Choroid plexus epithelial cell (primary cell): Measurements from ENCODE around the gene IL16.

Experiments
- DNase-seq: peaks from one replicate; pipeline ENCODE4 v3.0.0-alpha.2; 2010; ENCODE audit warnings: low read depth
- H3K4me3 ChIP-seq: 2 replicates; pipeline ENCODE4 v1.5.1; 2011; ENCODE audit warnings: low read depth, mild to moderate bottlenecking, control low read depth, low read length, moderate library complexity
- TF ChIP-seq, protein P1 (sequence below): conservative IDR thresholded peaks from 2 replicates; pipeline ENCODE4 v1.5.1; 2011; ENCODE audit warnings: low read depth, mild to moderate bottlenecking, control low read depth, inconsistent platforms, low read length, moderate library complexity

Gene IL16

DNA sequence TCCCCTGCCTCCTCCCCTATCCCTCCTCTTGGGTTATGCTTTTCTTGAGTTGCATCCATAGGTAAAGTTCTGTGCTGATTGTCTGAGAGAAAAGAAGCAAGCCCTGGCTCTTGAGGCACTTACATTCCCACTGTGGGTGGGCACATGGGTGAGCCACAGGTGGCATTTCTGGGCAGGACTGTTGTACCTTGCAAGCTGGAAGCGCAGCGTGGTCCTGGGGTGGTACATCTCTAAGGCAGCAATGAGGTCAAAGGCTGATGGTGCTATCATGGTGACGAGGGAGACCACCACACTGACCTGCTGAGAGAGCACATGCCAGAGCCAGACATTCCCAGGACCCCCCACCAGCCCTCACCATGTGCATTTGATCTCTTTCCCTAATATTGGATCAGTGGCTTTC, 152.6 kb downstream of the IL16 start:
- DNase-seq, result no peak
- TF ChIP-seq, protein P1, sequence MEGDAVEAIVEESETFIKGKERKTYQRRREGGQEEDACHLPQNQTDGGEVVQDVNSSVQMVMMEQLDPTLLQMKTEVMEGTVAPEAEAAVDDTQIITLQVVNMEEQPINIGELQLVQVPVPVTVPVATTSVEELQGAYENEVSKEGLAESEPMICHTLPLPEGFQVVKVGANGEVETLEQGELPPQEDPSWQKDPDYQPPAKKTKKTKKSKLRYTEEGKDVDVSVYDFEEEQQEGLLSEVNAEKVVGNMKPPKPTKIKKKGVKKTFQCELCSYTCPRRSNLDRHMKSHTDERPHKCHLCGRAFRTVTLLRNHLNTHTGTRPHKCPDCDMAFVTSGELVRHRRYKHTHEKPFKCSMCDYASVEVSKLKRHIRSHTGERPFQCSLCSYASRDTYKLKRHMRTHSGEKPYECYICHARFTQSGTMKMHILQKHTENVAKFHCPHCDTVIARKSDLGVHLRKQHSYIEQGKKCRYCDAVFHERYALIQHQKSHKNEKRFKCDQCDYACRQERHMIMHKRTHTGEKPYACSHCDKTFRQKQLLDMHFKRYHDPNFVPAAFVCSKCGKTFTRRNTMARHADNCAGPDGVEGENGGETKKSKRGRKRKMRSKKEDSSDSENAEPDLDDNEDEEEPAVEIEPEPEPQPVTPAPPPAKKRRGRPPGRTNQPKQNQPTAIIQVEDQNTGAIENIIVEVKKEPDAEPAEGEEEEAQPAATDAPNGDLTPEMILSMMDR, result no peak
- H3K4me3 ChIP-seq, result no peak overlapping the region

DNA sequence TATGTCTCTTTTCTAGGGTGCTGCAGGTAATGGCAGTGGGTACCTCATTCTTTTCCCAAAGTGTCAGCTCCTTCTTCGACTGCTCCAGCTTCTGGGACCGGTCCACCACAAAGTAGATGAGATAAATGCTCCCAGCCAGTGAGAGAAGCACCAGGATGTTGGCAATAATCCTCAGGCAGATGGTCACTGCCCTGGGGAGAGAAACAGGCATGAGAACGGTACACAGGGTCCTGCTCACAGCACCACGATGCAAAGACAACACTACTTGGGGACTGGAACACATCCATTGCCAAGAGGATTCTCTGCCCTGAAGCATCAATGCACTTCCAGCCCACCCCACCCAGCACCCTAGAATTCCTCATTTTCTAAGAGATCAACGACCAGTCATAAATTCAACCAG, 155.0 kb downstream of the IL16 start:
- TF ChIP-seq, protein P1, result no peak
- H3K4me3 ChIP-seq, result no peak overlapping the region
- no peak for DNase-seq

DNA sequence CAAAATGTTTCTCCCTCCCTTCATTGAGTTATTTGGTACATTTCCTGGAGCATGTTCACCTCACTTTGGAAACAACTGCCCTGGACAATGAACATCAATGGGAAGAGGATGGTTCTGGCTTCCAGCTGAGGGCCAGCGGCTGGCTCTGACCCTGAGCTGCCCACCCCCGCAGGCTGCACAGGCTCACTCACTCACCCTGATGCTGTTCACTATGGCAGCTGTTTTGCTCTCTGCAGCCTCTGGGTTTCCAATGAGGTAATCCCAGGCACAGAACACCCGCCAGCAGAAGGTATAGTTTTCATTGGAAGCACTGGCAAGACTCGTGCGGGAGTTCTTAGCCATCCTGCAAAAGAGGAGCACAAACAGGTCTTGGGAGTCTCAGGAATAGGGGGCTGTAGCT, 159.6 kb downstream of the IL16 start:
- TF ChIP-seq, protein P1, result no peak
- no peak overlapping the region for H3K4me3 ChIP-seq
- no peak for DNase-seq

DNA sequence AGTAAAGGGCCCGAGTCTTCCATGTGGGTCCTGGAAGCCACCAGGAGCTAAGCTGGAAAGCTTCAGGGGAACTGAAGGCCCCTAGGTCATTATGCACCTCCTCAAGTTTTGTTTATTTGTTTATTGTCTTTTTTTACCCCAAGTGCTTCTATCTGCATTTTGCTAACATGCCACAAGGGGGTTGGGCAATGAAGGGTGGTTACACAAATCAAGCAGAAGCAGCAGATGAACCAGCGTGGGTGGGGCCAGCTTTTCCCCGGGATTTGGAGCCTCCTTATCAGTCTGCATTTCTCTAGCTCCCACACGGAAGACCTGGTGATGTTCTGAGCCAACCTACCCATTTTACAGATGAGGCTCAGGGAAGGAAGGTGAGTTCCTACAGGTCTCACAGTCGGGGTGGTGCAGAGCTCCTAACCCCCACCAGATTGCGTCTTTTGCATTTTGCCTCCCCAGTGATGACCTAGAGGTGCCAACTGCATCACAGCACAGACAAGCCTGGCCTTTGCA, 160.6 kb downstream of the IL16 start:
- TF ChIP-seq, protein P1, result peak; percentile 38
- no peak overlapping the region for H3K4me3 ChIP-seq
- peak; percentile 7 for DNase-seq

DNA sequence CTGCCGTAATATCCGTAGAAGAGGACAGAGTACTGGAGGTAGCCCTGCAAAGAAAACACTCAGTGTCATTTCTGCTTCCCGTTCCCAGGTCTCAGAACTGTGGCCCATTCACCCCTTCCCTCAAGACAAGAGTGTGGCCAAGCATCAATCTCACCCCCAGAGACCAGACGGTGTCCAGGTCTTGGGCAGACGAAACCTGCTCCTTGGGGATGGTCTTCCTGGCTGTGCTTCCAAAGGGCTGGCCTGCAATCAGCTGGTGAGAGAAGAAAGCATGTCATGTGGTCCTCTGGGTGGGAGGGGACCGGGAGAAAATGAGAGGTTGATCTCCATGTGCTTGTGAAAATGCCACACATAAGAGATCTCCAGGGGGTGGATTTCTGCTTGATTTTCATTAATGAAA, 161.6 kb downstream of the IL16 start:
- no peak overlapping the region for H3K4me3 ChIP-seq
- no peak for DNase-seq
- TF ChIP-seq, protein P1, result no peak

DNA sequence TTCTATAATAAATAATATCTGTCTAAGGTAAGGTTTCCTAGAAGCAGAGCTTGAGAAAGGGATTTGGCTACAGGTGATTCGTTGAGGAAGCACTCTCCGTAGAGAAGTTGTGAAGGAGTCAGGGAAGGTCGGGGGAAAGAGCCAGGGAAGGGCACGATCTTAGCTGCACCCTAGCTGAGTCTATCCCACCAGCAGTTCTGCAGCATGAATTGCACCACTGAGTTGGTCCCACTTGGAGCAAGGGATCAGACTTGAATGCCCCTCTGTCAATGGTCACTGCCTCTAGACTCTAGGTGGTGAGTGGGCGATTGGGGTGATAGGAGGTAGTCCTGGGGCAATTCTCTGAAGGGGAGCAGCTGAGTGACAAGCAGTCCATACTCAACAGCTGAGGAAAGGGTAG, 163.8 kb downstream of the IL16 start:
- no peak for DNase-seq
- no peak overlapping the region for H3K4me3 ChIP-seq
- TF ChIP-seq, protein P1, result no peak

DNA sequence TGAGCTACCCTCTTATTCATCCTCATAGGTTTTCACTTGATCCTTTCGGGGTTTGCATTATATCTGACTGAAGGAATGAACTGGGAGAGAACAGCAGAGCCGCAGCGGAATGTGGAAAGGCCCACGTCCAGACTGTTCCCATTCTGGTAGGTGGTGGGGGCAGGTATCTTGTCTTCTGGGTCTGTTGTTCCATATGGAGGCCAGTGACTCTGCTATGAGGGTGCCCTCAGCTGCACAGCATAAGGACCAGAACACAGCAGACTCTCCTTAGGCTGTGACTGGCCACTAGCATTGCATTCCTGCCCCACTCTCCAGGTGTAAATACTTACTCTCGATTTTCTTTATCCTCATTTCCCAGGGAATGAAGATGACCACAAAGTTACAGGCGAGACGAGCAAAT, 165.2 kb downstream of the IL16 start:
- TF ChIP-seq, protein P1, result no peak
- no peak for DNase-seq
- H3K4me3 ChIP-seq, result no peak overlapping the region
